SK-N-SH treated with all-trans-retinoic acid at 6 μM for 48 hours (cell line): ENCODE data around the gene GTF2H1.

Source experiments
- ATAC-seq: fragments of 200-7000 bp; cut with Tn5 transposase; 3 replicates; pipeline ENCODE4 v1.9.1; 2020; ENCODE audit warnings: mild to moderate bottlenecking, moderate library complexity
- ARNTL ChIP-seq: fragments of 450-650 bp; formaldehyde crosslinking; IDR thresholded peaks from 2 replicates; pipeline ENCODE4 v1.5.0; 2020; ENCODE audit warnings: low read depth, mild to moderate bottlenecking, moderate library complexity, borderline replicate concordance
- BACH2 ChIP-seq: fragments of 250-450 bp; sonication (Bioruptor Pico); IDR thresholded peaks from 2 replicates; pipeline ENCODE4 v1.9.0; 2021; ENCODE audit warnings: mild to moderate bottlenecking, borderline replicate concordance
- CSDC2 ChIP-seq: fragments of 250-450 bp; sonication (Bioruptor Pico); IDR thresholded peaks from 2 replicates; pipeline ENCODE4 v1.5.0; 2020; ENCODE audit warnings: mild to moderate bottlenecking, moderate library complexity
- CSRNP3 ChIP-seq: fragments of 250-450 bp; sonication (Bioruptor Pico); IDR thresholded peaks from 2 replicates; pipeline ENCODE4 v1.5.1; 2021; ENCODE audit warnings: mild to moderate bottlenecking, moderate library complexity
- GLIS3 ChIP-seq: fragments of 250-450 bp; sonication (Bioruptor Pico); IDR thresholded peaks from 2 replicates; pipeline ENCODE4 v1.5.0; 2020; ENCODE audit warnings: mild to moderate bottlenecking, moderate library complexity
- ISL1 ChIP-seq: fragments of 250-450 bp; sonication (Bioruptor Pico); IDR thresholded peaks from 2 replicates; pipeline ENCODE4 v2.1.2; 2022; ENCODE audit warnings: mild to moderate bottlenecking, moderate library complexity
- OSR1 ChIP-seq: fragments of 250-450 bp; sonication (Bioruptor Pico); IDR thresholded peaks from 2 replicates; pipeline ENCODE4 v1.8.0; 2022; ENCODE audit warnings: moderate library complexity, mild to moderate bottlenecking, inconsistent platforms
- PATZ1 ChIP-seq: fragments of 250-450 bp; sonication (Bioruptor Pico); IDR thresholded peaks from 2 replicates; pipeline ENCODE4 v1.8.0; 2020; ENCODE audit warnings: mild to moderate bottlenecking, moderate library complexity, borderline replicate concordance
- POU6F1 ChIP-seq: fragments of 250-450 bp; sonication (Bioruptor Pico); IDR thresholded peaks from 2 replicates; pipeline ENCODE4 v1.8.0; 2021; ENCODE audit warnings: low read depth, mild to moderate bottlenecking, moderate library complexity, borderline replicate concordance
- RARB ChIP-seq: fragments of 250-450 bp; sonication (Bioruptor Pico); IDR thresholded peaks from 2 replicates; pipeline ENCODE4 v1.8.0; 2021; ENCODE audit warnings: mild to moderate bottlenecking, moderate library complexity
- SNAI2 ChIP-seq: fragments of 250-450 bp; sonication (Bioruptor Pico); IDR thresholded peaks from 2 replicates; pipeline ENCODE4 v1.5.0; 2020; ENCODE audit warnings: mild to moderate bottlenecking, moderate library complexity
- TCF4 ChIP-seq: fragments of 250-450 bp; sonication (Bioruptor Pico); IDR thresholded peaks from 2 replicates; pipeline ENCODE4 v1.8.0; 2021; ENCODE audit warnings: mild to moderate bottlenecking, moderate library complexity, borderline replicate concordance
- TOX ChIP-seq: fragments of 250-450 bp; sonication (Bioruptor Pico); IDR thresholded peaks from 2 replicates; pipeline ENCODE4 v1.8.0; 2021; ENCODE audit warnings: mild to moderate bottlenecking, moderate library complexity, borderline replicate concordance
- ZC3H10 ChIP-seq: fragments of 250-450 bp; sonication (Bioruptor Pico); IDR thresholded peaks from 2 replicates; pipeline ENCODE4 v1.5.1; 2021; ENCODE audit warnings: mild to moderate bottlenecking, moderate library complexity
- ZFP30 ChIP-seq: fragments of 450-650 bp; formaldehyde crosslinking; IDR thresholded peaks from 2 replicates; pipeline ENCODE4 v1.5.0; 2022; ENCODE audit warnings: mild to moderate bottlenecking, moderate library complexity
- ZNF565 ChIP-seq: fragments of 450-650 bp; formaldehyde crosslinking; conservative IDR thresholded peaks from 2 replicates; pipeline ENCODE4 v1.5.0; 2020; ENCODE audit warnings: low read depth, mild to moderate bottlenecking, moderate library complexity
- ZNF70 ChIP-seq: fragments of 450-650 bp; formaldehyde crosslinking; IDR thresholded peaks from 2 replicates; pipeline ENCODE4 v1.5.0; 2020; ENCODE audit warnings: mild to moderate bottlenecking, moderate library complexity
- ZNF8 ChIP-seq: fragments of 450-650 bp; formaldehyde crosslinking; IDR thresholded peaks from 2 replicates; pipeline ENCODE4 v1.5.0; 2020; ENCODE audit warnings: mild to moderate bottlenecking, moderate library complexity
- TF ChIP-seq, protein P1 (sequence below): fragments of 250-450 bp; sonication (Bioruptor Pico); IDR thresholded peaks from 2 replicates; pipeline ENCODE4 v1.5.0; 2020; ENCODE audit warnings: mild to moderate bottlenecking, moderate library complexity

The GTF2H1 gene

GRCh38 chr11:18324381-18324780, 2.0 kb downstream of the GTF2H1 start:
- ATAC-seq: no peak
- TF ChIP-seq CSRNP3 (CRISPR knock-in tag): no peak
- no peak for TF ChIP-seq TCF4 (CRISPR knock-in tag)
- TF ChIP-seq ZNF70: no peak
- no peak for TF ChIP-seq BACH2 (CRISPR knock-in tag)
- TF ChIP-seq ZNF8 (CRISPR knock-in tag): no peak
- no peak for TF ChIP-seq ZNF565 (CRISPR knock-in tag)
- no peak for TF ChIP-seq ZFP30 (CRISPR knock-in tag)
- TF ChIP-seq, protein P1, sequence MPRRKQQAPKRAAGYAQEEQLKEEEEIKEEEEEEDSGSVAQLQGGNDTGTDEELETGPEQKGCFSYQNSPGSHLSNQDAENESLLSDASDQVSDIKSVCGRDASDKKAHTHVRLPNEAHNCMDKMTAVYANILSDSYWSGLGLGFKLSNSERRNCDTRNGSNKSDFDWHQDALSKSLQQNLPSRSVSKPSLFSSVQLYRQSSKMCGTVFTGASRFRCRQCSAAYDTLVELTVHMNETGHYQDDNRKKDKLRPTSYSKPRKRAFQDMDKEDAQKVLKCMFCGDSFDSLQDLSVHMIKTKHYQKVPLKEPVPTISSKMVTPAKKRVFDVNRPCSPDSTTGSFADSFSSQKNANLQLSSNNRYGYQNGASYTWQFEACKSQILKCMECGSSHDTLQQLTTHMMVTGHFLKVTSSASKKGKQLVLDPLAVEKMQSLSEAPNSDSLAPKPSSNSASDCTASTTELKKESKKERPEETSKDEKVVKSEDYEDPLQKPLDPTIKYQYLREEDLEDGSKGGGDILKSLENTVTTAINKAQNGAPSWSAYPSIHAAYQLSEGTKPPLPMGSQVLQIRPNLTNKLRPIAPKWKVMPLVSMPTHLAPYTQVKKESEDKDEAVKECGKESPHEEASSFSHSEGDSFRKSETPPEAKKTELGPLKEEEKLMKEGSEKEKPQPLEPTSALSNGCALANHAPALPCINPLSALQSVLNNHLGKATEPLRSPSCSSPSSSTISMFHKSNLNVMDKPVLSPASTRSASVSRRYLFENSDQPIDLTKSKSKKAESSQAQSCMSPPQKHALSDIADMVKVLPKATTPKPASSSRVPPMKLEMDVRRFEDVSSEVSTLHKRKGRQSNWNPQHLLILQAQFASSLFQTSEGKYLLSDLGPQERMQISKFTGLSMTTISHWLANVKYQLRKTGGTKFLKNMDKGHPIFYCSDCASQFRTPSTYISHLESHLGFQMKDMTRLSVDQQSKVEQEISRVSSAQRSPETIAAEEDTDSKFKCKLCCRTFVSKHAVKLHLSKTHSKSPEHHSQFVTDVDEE (CRISPR knock-in tag): no peak
- TF ChIP-seq SNAI2 (CRISPR knock-in tag): no peak
- TF ChIP-seq OSR1 (CRISPR knock-in tag): no peak
- no peak for TF ChIP-seq ARNTL (CRISPR knock-in tag)
- TF ChIP-seq ZC3H10: no peak
- TF ChIP-seq RARB (CRISPR knock-in tag): no peak
- TF ChIP-seq POU6F1: no peak
- no peak for TF ChIP-seq GLIS3 (CRISPR knock-in tag)
- TF ChIP-seq PATZ1 (CRISPR knock-in tag): no peak
- TF ChIP-seq CSDC2 (CRISPR knock-in tag): no peak
- TF ChIP-seq TOX (CRISPR knock-in tag): no peak
- TF ChIP-seq, all 23 proteins: peak for 0

DNA sequence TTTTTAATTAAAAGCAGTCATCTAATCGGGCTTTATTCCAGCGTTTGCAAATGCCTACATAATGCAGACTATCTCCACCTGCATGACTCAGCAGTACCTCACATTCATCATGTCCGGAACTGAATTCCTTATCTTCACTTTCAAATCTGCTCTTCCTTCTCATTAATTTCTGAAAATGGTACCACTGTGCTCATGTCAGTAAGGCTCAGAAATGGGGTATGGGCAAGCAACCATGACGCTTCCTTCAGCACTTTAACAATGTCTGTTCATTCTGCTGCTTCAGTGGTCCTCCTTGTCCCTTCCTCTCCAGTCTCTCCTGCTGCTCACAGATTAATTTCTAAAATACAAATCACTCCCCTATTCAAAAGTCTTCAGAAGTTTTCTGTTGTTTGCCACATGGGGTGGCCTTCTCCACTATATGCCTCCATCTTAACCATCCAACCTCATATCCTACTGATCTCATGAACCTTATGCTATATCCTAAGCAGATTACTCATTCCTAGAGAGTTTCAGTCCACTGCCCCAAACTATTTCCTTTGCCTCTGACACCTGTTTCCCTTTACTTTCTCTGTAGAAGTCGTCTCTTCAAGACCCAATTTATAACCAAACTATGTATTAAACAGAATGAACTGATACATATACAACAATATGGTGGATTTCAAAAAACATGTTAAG, 7.0 kb downstream of the GTF2H1 start:
- peak; percentile 70 for ATAC-seq
- TF ChIP-seq ZNF565 (CRISPR knock-in tag) (no peak), ISL1 (peak; percentile 15; the same call in 1 of the 2 replicates)
- TF ChIP-seq, all 23 proteins: peak for 1

DNA sequence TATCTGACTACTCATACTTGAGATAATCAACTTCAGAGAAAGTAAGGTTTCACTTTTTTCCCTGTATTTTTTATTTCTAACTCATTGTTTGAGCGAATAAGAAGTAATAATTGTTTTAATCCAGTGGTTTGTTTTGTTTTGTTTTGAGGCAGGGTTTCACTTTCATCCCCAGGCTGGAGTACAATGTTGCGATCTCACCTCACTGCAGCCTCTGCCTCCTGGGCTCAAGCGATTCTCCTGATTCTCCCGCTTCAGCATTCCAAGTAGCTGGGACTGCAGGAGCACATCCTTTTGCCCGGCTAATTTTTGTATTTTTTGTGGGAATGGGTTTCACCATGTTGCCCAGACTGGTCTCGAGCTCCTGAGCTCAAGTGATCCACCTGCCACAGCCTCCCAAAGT, 8.6 kb downstream of the GTF2H1 start:
- no peak for ATAC-seq
- TF ChIP-seq ZC3H10 (no peak), GLIS3 (CRISPR knock-in tag) (no peak), POU6F1 (no peak), ARNTL (CRISPR knock-in tag) (no peak)

- ATAC-seq: no peak
- TF ChIP-seq ZNF8 (CRISPR knock-in tag): no peak
Observed at GRCh38 chr11:18332302-18332701, 9.9 kb downstream of the GTF2H1 start.
